CD4-positive, alpha-beta T cell treated with Interleukin-2 at 100 ng/mL for 4 hours (primary cell): ENCODE data around the gene HSPG2.

Experiments
- DNase-seq: peaks from one replicate; pipeline ENCODE4 v3.0.0-alpha.2; 2020; ENCODE audit warnings: low spot score

HSPG2 gene

GRCh38 chr1:21898326-21899200, 38.5 kb downstream of the HSPG2 start:
- no peak for DNase-seq

GRCh38 chr1:21897844-21898243, 39.3 kb downstream of the HSPG2 start:
- no peak for DNase-seq

DNA sequence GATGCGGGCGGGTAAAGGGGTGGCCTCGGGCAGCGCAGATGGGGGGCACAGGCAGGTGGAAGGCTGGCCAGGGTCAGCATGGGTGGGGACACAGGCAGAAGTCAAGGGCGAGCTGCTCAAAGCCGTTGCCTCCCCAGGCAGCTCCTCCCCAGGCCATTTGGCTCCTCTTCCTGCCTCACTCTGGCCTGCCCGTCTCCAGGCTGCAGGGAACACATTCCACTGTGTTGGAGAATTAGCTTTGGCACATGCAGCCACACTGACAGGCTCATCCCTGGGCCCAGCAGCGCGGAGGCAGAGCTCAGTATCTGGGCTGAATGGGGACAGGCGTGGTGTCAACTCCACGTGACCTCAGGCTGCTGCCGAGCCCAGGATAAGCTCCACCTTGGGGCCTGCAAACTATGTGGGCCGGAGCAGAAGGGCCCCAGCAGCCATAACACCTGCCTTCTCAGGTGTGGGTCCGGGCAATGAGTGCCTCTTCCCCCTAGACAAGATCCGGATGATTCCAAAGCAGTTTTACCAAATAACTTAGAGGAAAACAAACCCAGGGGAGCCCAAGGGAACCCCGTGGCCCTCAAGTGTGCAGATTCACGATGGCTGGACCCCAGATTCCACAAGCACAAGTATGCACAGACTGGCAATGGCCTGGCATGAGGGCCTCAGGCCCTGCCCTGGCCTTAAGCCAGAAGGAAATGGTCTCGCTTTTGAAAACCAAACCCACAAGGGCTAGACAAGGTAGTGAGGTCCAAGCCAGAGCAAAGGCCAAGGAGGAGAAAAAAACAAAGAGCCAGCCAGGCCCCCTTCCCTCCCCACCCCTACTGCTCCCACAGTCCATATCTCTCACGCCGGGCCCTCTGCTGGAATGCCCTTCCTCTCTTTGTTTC, 40.2 kb downstream of the HSPG2 start:
- DNase-seq, result no peak

GRCh38 chr1:21896026-21896425, 41.1 kb downstream of the HSPG2 start:
- no peak for DNase-seq

- DNase-seq, result no peak
These were observed 42.9 kb downstream of the HSPG2 start for GRCh38 chr1:21894034-21894881.

DNA sequence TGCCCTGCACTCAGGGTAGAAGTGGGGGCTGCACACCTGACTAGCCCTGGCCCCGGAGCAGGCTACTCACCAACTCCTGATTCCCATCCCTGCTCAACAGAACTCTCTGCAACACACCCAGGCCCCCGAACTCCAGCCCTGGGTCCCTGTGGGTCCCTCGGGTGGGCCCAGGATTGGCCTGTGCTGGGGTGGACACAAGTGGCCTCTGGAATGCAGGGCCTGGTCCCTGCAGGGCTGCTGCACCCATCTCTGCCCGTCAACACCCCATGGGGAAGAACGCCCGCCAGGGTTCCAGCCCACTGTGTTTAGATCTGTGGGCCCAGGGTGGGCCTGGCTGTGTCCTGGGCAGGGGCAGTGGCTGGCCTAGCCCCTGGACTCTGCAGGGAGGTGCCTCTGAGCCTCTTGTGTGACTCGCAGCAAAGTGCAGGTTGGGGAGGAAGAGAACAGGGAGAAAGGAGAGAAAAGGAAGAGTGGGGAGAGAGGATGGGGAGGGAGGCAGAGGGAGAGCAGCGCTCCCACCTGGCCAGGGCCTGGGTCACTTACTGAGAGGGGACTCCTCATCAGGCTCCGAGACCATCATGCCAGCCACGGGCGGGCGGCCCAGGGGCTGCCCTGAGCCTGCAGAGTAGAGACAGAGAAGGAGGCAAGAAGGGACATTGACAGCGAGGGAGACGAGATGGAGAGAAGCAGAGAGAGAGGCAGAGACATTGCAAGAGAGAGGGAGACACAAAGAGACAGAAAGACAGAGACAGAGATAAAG, 43.9 kb downstream of the HSPG2 start:
- DNase-seq, result no peak

DNA sequence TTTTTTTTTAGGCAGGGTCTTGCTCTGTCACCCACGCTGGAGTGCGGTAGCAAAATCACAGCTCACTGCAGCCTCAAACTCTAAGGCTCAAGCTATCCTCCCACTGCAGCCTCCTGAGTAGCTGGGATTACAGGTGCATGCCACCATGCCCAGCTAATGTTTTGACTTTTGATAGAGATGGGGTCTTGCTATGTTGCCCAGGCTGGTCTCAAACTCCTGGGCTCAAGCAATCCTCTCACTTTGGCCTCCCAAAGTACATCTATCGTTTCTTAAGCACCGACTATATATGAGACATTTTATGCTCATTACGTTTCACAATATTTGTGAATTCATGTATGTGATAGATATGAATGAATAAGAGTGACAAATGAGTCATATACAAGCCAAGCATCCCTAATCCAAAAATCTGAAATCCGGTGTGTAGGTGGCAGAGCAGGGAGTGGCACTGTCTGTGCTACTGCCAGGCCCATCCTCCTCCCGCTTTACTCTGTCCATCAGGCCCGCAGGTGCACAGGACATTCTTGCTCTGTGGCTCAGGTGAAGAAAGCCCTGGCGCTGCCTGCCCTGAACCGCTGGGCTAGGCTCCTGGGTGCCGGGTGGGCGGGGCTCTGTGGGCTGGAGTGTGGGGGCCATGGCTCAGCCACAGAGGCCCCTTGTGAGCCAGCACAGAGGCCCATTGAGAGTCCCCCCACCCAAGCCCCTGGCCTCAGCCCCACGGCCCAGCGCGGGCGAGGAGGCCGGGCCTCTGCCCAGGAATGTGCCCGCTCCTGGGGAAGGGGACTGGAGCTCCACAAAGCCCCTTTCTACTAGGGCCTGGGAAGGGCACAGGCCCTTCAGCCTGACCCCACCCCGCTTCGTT, 45.3 kb downstream of the HSPG2 start:
- no peak for DNase-seq

DNA sequence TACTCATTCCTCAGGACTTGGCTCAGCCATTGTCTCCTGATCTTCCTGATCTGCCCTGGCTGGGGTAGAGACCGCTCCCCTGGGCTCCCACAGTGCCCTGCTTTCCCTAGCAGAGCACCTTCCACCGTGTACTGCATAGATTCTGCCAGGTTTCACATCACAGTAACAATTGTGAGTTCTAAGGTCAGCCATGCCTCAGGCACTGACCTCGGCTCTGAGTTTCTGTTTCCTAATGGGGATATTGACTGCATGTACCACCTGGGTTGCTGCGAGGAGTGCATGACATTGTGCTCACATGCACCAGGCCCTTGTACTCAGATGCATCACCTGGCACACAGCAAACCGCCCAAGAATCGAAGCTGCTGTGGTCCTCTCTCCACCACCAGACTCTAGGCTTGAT, 46.0 kb downstream of the HSPG2 start:
- no peak for DNase-seq

- no peak for DNase-seq
These were observed 48.6 kb downstream of the HSPG2 start for GRCh38 chr1:21888500-21888899.

GRCh38 chr1:21887796-21888195, 49.3 kb downstream of the HSPG2 start:
- no peak for DNase-seq

GRCh38 chr1:21887216-21887736, 49.8 kb downstream of the HSPG2 start:
- no peak for DNase-seq

DNA sequence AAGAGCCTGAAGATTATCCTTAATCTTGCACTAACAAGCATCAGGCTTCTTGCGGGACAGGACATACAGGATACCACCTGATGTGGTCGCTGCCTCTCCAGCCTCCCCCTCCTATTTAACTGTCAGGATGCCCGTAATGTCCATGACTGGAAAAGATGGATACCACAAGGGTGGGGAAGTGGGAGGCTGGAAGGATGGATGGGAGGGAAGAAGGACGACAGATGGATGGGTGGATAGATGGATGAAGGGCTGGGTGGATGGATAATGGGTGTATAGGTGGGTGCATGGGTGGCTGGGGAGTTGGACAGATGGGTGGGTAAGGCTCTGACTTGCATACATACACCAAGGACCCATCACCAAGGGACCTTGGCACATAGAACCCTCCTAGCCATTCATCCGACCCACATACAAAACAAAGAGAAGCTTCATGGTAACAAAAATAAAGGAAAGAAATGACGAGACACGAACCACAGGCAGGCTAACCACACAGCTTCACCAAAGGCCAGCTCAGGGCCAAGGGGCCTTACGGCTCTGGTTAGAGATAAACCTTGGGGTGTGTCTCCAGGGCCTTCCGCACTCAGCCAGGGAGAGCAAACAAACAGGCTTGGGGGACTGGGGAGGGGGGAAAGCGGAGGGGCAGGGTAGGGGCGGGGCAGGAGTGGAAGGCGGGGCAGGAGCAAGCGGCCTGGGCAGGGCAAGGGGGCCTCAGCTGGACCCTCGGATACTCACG, 50.5 kb downstream of the HSPG2 start:
- no peak for DNase-seq

GRCh38 chr1:21885236-21886037, 51.7 kb downstream of the HSPG2 start:
- no peak for DNase-seq

DNA sequence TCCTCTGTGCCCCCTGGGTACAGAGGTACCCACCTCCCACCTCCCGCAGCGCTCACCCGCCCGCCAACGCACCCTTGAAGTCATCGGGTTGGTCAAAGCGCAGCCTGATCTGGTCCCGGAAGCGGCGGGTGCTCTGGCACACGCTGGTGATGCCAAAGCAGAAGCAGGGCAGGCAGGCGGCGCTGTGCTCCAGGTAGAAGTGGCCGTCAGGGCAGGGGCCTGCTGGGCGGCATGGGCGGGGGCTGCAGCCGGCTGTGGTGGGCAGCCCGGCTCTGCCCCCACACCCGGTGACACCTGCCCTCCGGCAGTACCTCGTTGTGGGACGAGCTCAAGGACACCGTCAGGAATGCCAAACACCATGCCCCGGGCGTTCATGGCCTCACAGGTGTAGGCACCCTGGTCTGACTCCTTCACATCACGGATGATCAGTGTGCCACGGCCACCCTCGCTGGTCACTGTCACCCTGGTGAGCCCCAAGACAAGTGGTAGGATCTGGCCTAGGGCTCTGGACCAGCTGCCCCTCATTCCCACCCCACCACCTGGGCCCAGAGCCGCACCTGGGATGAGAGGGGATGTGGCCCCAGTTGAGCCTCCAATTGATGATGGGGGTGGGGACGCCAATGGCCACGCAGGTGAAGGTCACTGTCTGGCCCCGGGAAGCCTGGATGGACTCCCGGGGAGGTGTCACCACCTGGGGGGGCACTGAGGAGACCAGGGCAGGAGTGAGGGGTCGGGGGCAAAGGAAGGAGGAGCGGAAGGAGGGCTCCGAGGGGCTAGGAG, 52.5 kb downstream of the HSPG2 start:
- DNase-seq, result no peak

GRCh38 chr1:21882721-21883415, 54.2 kb downstream of the HSPG2 start:
- DNase-seq, result no peak

DNA sequence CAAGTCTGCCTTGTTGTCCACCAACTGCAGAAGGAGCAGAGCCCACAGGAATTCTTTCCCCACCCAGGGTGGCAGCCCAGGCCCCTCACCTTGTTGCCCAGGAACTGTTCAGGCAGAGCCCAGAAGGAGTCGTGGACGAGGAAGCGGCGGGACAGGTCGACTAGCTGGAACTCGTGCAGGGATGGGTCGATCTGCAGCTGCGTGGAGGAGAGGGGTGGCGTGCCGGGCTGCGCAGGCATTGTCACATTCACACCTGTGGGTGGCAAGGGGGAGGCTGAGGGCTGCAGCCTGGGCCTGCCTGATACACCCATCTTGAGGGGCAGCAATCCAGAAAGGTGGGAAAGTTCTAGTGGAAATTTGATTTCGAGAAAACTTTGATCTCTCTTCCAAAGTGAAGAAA, 55.9 kb downstream of the HSPG2 start:
- DNase-seq, result no peak

GRCh38 chr1:21880619-21880970, 56.5 kb downstream of the HSPG2 start:
- no peak for DNase-seq
